ENCODE data around the gene DACH1.

DACH1 gene

DNA sequence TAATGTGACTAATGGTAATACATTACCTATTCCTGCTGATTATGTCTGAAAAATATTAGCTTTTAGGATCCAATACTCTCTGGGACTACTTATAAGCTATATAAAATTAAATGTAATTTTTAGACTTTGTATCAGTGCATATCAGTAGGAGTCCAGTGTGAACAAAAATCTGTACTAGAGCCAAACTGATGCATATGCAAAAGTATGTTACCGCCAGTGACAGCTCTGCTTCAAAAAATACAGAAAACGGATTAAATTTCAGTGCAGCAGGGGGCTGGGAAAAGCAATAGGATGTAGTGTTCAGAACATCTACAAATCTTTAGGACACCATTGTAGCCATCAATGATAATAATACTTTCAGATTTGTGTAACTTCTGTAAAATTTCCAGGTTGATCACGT is 385.5 kb downstream of the DACH1 start:
- no peak for ATAC-seq
- TF ChIP-seq OSR1 (CRISPR knock-in tag; IDR thresholded peaks at IDR 0.05) = no peak
- no peak for TF ChIP-seq TOX (CRISPR knock-in tag; IDR thresholded peaks at IDR 0.05; ENCODE audit: borderline replicate concordance)
- no peak for TF ChIP-seq ZFP30 (CRISPR knock-in tag; IDR thresholded peaks at IDR 0.05)

DNA sequence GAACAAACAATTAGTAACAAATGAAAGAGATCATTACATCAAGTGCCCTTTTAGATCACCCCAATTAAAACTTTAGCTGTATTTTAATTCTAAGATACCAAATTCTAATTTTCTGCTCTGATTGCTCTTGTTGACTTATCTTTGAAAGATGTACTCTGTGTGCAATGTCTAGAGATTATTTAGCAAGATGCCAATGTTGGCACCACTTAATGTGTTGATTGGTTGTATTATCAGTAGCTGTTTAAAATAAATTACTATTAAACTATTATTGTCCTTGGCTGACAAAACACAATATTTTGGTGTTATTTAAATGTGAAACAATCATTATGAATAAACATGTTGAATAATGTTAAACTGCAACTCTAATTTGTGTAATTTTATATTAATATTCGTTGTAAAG is 386.0 kb downstream of the DACH1 start:
- no peak for TF ChIP-seq CSDC2 (CRISPR knock-in tag; IDR thresholded peaks at IDR 0.05)
- TF ChIP-seq OSR1 (CRISPR knock-in tag; IDR thresholded peaks at IDR 0.05) = no peak
- TF ChIP-seq, protein P1, sequence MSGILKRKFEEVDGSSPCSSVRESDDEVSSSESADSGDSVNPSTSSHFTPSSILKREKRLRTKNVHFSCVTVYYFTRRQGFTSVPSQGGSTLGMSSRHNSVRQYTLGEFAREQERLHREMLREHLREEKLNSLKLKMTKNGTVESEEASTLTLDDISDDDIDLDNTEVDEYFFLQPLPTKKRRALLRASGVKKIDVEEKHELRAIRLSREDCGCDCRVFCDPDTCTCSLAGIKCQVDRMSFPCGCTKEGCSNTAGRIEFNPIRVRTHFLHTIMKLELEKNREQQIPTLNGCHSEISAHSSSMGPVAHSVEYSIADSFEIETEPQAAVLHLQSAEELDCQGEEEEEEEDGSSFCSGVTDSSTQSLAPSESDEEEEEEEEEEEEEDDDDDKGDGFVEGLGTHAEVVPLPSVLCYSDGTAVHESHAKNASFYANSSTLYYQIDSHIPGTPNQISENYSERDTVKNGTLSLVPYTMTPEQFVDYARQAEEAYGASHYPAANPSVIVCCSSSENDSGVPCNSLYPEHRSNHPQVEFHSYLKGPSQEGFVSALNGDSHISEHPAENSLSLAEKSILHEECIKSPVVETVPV (CRISPR knock-in tag; IDR thresholded peaks at IDR 0.05) = no peak
- no peak for TF ChIP-seq TCF4 (CRISPR knock-in tag; IDR thresholded peaks at IDR 0.05; ENCODE audit: borderline replicate concordance)
- TF ChIP-seq ZNF8 (CRISPR knock-in tag; IDR thresholded peaks at IDR 0.05) = no peak
- TF ChIP-seq TOX (CRISPR knock-in tag; IDR thresholded peaks at IDR 0.05; ENCODE audit: borderline replicate concordance) = no peak
- TF ChIP-seq ZFP3 (CRISPR knock-in tag; IDR thresholded peaks at IDR 0.05) = no peak
- TF ChIP-seq ARNTL (CRISPR knock-in tag; IDR thresholded peaks at IDR 0.05; ENCODE audit: borderline replicate concordance, low read depth) = no peak
- no peak for TF ChIP-seq ISL1 (CRISPR knock-in tag; IDR thresholded peaks at IDR 0.05)
- TF ChIP-seq PPARA (CRISPR knock-in tag; IDR thresholded peaks at IDR 0.05; ENCODE audit: borderline replicate concordance) = no peak
- no peak for TF ChIP-seq ZC3H10 (CRISPR knock-in tag; IDR thresholded peaks at IDR 0.05)
- TF ChIP-seq ESRRG (CRISPR knock-in tag; IDR thresholded peaks at IDR 0.05) = no peak
- TF ChIP-seq, protein P2, sequence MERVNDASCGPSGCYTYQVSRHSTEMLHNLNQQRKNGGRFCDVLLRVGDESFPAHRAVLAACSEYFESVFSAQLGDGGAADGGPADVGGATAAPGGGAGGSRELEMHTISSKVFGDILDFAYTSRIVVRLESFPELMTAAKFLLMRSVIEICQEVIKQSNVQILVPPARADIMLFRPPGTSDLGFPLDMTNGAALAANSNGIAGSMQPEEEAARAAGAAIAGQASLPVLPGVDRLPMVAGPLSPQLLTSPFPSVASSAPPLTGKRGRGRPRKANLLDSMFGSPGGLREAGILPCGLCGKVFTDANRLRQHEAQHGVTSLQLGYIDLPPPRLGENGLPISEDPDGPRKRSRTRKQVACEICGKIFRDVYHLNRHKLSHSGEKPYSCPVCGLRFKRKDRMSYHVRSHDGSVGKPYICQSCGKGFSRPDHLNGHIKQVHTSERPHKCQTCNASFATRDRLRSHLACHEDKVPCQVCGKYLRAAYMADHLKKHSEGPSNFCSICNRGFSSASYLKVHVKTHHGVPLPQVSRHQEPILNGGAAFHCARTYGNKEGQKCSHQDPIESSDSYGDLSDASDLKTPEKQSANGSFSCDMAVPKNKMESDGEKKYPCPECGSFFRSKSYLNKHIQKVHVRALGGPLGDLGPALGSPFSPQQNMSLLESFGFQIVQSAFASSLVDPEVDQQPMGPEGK (CRISPR knock-in tag; IDR thresholded peaks at IDR 0.05; ENCODE audit: borderline replicate concordance) = no peak
- TF ChIP-seq BACH2 (CRISPR knock-in tag; IDR thresholded peaks at IDR 0.05; ENCODE audit: borderline replicate concordance) = no peak
- TF ChIP-seq, protein P3, sequence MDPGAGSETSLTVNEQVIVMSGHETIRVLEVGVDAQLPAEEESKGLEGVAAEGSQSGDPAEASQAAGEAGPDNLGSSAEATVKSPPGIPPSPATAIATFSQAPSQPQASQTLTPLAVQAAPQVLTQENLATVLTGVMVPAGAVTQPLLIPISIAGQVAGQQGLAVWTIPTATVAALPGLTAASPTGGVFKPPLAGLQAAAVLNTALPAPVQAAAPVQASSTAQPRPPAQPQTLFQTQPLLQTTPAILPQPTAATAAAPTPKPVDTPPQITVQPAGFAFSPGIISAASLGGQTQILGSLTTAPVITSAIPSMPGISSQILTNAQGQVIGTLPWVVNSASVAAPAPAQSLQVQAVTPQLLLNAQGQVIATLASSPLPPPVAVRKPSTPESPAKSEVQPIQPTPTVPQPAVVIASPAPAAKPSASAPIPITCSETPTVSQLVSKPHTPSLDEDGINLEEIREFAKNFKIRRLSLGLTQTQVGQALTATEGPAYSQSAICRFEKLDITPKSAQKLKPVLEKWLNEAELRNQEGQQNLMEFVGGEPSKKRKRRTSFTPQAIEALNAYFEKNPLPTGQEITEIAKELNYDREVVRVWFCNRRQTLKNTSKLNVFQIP (CRISPR knock-in tag; IDR thresholded peaks at IDR 0.05; ENCODE audit: borderline replicate concordance, low read depth) = no peak
- no peak for TF ChIP-seq RARB (CRISPR knock-in tag; IDR thresholded peaks at IDR 0.05)
- TF ChIP-seq ZNF70 (CRISPR knock-in tag; IDR thresholded peaks at IDR 0.05) = no peak
- ATAC-seq = no peak

DNA sequence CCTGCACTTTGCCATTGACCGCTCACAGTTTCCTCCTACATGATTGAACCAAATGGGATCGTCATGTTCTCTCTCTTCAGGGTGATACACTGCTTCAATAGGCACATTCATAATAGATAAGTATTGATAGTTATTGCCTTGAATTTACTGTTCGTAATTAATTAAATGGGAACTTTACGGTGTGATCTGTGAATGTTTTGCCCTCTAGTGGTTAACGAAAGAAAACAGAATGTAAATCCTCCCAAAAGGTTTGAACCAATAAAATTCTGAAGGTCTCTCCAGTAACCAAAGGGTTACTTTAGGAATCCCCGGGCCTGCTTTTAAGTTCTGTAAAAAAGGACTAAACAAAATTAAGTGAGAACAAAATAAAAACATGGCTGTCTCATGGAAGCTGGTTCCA is 389.3 kb downstream of the DACH1 start:
- no peak for ATAC-seq
- TF ChIP-seq ARNTL (CRISPR knock-in tag; IDR thresholded peaks at IDR 0.05; ENCODE audit: borderline replicate concordance, low read depth) = no peak
- TF ChIP-seq ZNF70 (CRISPR knock-in tag; IDR thresholded peaks at IDR 0.05) = no peak
- no peak for TF ChIP-seq ZNF8 (CRISPR knock-in tag; IDR thresholded peaks at IDR 0.05)
- no peak for TF ChIP-seq TOX (CRISPR knock-in tag; IDR thresholded peaks at IDR 0.05; ENCODE audit: borderline replicate concordance)
- TF ChIP-seq RARB (CRISPR knock-in tag; IDR thresholded peaks at IDR 0.05) = no peak
- no peak for TF ChIP-seq ESRRG (CRISPR knock-in tag; IDR thresholded peaks at IDR 0.05)
- TF ChIP-seq, protein P1 (CRISPR knock-in tag; IDR thresholded peaks at IDR 0.05) = no peak
- no peak for TF ChIP-seq BACH2 (CRISPR knock-in tag; IDR thresholded peaks at IDR 0.05; ENCODE audit: borderline replicate concordance)
- TF ChIP-seq PPARA (CRISPR knock-in tag; IDR thresholded peaks at IDR 0.05; ENCODE audit: borderline replicate concordance) = no peak
- TF ChIP-seq ZFP3 (CRISPR knock-in tag; IDR thresholded peaks at IDR 0.05) = no peak
- no peak for TF ChIP-seq TCF4 (CRISPR knock-in tag; IDR thresholded peaks at IDR 0.05; ENCODE audit: borderline replicate concordance)

DNA sequence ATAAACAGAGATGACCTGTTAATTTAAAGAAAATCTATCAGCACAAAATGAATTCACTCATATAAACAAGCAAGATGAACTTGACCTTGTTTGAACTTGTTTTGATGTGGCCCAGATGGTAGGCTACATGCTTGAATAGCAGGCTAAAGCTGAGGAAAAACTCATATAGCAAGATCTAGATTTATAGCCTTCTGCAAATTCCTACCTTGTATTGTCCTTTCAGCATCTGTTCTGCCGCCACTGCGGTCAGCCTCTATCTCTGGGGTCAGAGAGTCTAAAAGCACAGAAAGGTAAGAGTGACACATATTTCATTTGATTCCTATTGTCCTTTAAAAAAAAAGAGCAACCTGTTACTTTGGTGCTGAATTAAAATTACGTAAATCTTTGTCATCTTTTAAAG is 392.1 kb downstream of the DACH1 start:
- ATAC-seq = no peak
- TF ChIP-seq ZNF70 (CRISPR knock-in tag; IDR thresholded peaks at IDR 0.05) = no peak
- TF ChIP-seq SNAI2 (CRISPR knock-in tag; IDR thresholded peaks at IDR 0.05) = no peak
- no peak for TF ChIP-seq ZNF565 (CRISPR knock-in tag; conservative IDR thresholded peaks at IDR 0.05; ENCODE audit: low read depth)
- TF ChIP-seq, protein P4, sequence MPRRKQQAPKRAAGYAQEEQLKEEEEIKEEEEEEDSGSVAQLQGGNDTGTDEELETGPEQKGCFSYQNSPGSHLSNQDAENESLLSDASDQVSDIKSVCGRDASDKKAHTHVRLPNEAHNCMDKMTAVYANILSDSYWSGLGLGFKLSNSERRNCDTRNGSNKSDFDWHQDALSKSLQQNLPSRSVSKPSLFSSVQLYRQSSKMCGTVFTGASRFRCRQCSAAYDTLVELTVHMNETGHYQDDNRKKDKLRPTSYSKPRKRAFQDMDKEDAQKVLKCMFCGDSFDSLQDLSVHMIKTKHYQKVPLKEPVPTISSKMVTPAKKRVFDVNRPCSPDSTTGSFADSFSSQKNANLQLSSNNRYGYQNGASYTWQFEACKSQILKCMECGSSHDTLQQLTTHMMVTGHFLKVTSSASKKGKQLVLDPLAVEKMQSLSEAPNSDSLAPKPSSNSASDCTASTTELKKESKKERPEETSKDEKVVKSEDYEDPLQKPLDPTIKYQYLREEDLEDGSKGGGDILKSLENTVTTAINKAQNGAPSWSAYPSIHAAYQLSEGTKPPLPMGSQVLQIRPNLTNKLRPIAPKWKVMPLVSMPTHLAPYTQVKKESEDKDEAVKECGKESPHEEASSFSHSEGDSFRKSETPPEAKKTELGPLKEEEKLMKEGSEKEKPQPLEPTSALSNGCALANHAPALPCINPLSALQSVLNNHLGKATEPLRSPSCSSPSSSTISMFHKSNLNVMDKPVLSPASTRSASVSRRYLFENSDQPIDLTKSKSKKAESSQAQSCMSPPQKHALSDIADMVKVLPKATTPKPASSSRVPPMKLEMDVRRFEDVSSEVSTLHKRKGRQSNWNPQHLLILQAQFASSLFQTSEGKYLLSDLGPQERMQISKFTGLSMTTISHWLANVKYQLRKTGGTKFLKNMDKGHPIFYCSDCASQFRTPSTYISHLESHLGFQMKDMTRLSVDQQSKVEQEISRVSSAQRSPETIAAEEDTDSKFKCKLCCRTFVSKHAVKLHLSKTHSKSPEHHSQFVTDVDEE (CRISPR knock-in tag; IDR thresholded peaks at IDR 0.05) = no peak
- TF ChIP-seq TOX (CRISPR knock-in tag; IDR thresholded peaks at IDR 0.05; ENCODE audit: borderline replicate concordance) = no peak
- TF ChIP-seq OSR1 (CRISPR knock-in tag; IDR thresholded peaks at IDR 0.05) = no peak
- TF ChIP-seq ZFP3 (CRISPR knock-in tag; IDR thresholded peaks at IDR 0.05) = no peak
- TF ChIP-seq, protein P1 (CRISPR knock-in tag; IDR thresholded peaks at IDR 0.05) = no peak
- TF ChIP-seq PPARA (CRISPR knock-in tag; IDR thresholded peaks at IDR 0.05; ENCODE audit: borderline replicate concordance) = no peak
- no peak for TF ChIP-seq ZFP30 (CRISPR knock-in tag; IDR thresholded peaks at IDR 0.05)
- no peak for TF ChIP-seq ARNTL (CRISPR knock-in tag; IDR thresholded peaks at IDR 0.05; ENCODE audit: borderline replicate concordance, low read depth)
- no peak for TF ChIP-seq CSDC2 (CRISPR knock-in tag; IDR thresholded peaks at IDR 0.05)
- no peak for TF ChIP-seq RARB (CRISPR knock-in tag; IDR thresholded peaks at IDR 0.05)
- TF ChIP-seq, protein P5, sequence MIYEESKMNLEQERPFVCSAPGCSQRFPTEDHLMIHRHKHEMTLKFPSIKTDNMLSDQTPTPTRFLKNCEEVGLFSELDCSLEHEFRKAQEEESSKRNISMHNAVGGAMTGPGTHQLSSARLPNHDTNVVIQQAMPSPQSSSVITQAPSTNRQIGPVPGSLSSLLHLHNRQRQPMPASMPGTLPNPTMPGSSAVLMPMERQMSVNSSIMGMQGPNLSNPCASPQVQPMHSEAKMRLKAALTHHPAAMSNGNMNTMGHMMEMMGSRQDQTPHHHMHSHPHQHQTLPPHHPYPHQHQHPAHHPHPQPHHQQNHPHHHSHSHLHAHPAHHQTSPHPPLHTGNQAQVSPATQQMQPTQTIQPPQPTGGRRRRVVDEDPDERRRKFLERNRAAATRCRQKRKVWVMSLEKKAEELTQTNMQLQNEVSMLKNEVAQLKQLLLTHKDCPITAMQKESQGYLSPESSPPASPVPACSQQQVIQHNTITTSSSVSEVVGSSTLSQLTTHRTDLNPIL (CRISPR knock-in tag; IDR thresholded peaks at IDR 0.05; ENCODE audit: low read depth) = no peak
- TF ChIP-seq ESRRG (CRISPR knock-in tag; IDR thresholded peaks at IDR 0.05) = no peak

Data from SK-N-SH treated with all-trans-retinoic acid at 6 μM for 48 hours (cell line).